Stimulated activated CD8-positive, alpha-beta memory T cell treated with anti-CD3 and anti-CD28 coated beads, Interleukin-15, amount 100 ng/mL, for 1 hour (primary cell): ENCODE results near the gene PEX16.

Experiments used
- DNase-seq: peaks from one replicate; pipeline ENCODE4 v3.0.0-alpha.2; 2020; ENCODE audit warnings: low read depth

PEX16 gene

DNA sequence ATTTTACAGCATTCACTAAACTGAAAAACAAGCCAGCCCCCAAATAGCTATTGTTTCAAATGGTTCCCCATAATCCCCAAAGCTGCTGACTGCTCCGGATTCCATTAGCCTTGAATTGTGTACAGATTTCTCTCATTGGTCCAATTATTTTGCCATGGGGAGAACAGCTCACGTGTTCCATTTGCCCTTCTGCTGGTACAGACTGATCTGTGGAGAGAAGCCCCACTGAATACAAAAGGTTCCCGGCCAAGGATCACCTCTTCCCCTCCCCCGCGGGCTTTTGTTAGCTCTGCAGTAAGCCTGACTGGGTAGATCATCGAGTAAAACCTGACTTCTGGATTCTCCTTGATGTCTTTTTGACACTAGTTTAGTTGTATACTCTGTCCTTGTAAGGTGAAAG, 41.3 kb downstream of the PEX16 start:
- no peak for DNase-seq

DNA sequence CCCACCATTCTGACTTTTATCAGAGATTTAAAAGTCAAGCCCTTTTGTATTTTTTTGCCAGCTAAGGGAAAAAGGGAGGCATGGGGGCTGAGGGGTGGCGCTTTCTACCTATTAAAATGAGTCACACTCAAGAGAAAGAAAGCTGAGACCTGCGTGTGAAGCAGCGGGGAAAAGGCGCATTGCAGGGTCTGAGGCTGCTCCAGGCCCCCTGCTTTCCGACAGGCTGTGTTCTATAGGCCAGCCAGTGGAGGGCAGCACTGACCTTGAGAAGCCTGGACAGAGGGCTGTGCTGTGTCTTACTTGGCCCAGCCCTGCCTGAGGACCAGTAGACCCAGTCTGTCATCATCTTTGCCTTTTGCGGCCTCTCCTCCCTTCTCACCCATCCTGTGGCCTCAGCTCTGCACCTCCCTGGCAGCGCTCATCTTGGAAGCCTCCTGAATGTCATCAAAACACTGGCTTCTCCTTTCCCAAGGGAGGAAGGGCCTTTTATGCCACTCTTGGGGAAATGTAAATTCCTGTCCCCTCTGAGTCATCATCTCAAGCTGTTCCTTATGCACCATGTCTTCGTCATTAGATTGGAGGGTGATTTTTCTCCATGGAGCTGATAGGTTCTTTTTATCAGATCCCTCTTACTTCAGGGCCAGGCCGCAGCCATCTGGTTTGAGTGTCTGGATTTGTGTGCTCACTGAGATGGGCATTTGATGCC, 44.9 kb downstream of the PEX16 start:
- DNase-seq, result no peak

DNA sequence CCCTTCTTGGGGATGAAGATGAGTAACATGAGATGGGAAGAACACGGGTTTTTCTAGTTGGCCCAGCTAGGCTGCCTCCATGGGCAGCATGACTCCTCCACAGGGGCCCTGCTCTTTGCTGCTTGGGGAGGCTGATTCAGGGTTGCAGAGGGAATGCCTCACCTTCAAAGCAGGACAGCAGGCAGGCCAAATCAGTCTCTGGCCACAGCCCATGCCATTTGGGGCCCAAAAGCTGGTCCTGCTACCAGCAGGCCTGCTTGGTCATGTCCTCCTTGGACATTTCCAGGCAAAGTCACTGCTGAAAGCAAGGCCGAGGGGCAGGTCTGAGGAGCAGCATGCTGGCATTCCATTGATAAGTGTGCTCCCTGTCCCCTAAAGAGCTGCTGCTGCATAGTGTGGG, 46.0 kb downstream of the PEX16 start:
- no peak for DNase-seq

DNA sequence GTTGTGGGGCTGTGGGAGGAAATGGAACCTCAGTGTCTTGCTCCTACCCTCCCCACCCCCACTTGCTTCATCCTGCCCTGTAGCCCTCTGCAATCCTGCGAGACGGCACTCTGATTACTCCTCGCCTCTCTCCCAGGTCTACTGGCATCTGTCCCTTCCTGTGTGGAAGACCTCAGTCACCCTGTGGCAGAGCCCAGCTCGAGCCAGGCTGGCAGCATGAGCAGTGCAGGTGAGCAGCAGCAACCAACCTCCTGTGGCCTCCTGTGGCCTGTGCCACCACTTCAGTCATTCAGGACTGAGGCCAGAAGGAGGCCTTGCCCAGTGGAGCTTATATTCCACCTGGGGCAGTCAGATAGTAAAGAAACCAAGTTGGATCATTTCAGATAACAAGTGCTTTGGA, 47.0 kb downstream of the PEX16 start:
- no peak for DNase-seq

DNA sequence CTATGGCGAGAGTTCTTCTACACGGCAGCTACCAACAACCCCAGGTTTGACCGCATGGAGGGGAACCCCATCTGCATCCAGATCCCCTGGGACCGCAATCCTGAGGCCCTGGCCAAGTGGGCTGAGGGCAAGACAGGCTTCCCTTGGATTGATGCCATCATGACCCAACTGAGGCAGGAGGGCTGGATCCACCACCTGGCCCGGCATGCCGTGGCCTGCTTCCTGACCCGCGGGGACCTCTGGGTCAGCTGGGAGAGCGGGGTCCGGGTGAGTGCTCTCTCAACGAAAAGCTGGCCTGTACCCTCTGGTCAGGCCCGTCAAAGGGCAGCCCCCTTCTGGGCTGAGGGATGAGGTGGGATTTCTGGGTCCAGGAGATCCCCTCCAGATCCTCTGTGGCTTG, 48.1 kb downstream of the PEX16 start:
- DNase-seq, result no peak

DNA sequence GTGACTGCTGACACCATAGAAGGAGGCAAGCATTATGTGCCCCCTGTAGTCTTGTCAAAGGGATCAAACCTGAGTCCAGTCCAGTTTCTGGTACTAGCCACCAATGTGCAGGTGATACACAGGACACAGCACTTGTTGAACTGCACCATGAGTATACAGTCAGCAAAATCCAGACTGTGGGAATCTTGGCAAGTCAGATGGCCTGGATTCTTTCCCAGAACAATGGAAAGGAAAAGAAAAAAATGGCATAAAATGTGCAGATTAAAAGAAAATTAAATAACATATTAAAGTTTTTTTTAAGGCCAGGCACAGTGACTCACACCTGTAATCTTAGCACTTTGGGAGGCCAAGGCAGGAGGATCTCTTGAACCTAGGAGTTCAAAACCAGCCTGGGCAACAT, 53.6 kb downstream of the PEX16 start:
- no peak for DNase-seq

DNA sequence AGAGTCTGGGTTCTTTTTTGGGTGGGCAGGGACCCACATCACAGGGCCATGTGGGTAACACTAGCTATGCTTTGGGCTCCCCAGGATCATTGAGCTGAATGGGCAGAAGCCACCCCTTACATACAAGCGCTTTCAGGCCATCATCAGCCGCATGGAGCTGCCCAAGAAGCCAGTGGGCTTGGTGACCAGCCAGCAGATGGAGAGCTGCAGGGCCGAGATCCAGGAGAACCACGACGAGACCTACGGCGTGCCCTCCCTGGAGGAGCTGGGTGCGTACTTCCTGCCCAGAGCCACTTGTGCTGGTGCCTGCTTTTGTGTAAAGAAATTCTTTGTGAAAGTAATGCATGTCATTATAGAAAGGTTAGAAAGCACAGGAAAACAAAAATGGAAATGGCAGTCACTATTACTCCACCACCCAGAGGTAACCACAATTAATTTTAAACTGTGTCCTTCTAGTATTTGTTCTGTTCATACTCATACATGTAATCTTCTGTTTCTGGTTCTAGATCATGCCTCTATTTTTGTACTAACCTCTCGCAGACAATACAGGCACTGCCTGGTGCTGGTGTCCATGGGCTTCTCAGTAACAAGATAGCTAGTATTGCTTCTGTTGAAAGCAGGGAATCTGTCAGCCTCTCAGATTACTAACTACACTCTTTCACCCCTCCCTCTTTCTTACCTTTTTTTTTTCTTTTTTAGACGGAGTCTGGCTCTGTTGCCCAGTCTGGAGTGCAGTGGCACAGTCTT, 56.7 kb downstream of the PEX16 start:
- no peak for DNase-seq

DNA sequence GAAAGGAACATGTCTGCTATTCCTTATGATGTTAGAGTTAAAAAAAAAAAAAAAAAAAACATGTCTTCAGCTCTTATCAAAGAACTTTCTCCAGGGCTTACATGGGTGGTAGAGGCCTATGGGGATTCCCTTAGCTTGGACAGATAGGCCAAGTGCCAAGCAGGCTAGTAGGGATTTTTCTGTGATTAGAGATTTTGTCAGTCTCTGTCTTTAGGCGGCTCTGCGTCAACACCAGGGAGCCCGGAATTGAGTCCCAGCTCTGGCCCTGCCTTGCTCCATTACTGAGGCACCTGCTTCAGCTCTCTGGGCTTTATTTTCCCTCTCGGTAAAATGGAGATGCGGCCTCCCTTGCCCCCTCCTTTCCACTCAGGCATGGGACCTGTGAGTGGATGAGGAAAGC, 57.3 kb downstream of the PEX16 start:
- DNase-seq, result no peak
